ENCODE measurements around the gene DPF3. TPM values are rescaled to one million over a fixed set of nuclear protein-coding genes. Genes with fewer than 3 reads are reported as not detected.

DPF3 gene
- total RNA-seq, 4 donors from 2014 or later, result 0.39 to 3.4 (median 1.6) TPM

GRCh38 chr14:72610096-72610830 lies 283.6 kb downstream of the DPF3 start:
- H3K4me3 ChIP-seq, result no peak overlapping the region
- H3K27ac ChIP-seq, result no peak overlapping the region
- H3K36me3 ChIP-seq, result no peaks in the 10 kb centered on the region
- H3K9me3 ChIP-seq, result no peaks in the 10 kb centered on the region
- H3K4me1 ChIP-seq, result peaks cover 8% of the 10 kb centered on the region
- no peaks in the 10 kb centered on the region for H3K27me3 ChIP-seq
- WGBS, result 87% methylated on average over 12 of the region's 12 CpGs
- TF ChIP-seq POLR2AphosphoS5 (IDR thresholded peaks at IDR 0.05) (no peak), POLR2A (IDR thresholded peaks at IDR 0.05) (no peak), EP300 (IDR thresholded peaks at IDR 0.05) (no peak), CTCF (IDR thresholded peaks at IDR 0.05) (no peak)
- peak; percentile 25 to 60 for DNase-seq (ENCODE audit: low spot score in 2 of 2)

GRCh38 chr14:72609205-72609916 lies 284.5 kb downstream of the DPF3 start:
- TF ChIP-seq EP300 (IDR thresholded peaks at IDR 0.05) (no peak), POLR2AphosphoS5 (IDR thresholded peaks at IDR 0.05) (no peak), POLR2A (IDR thresholded peaks at IDR 0.05) (no peak), CTCF (IDR thresholded peaks at IDR 0.05) (no peak)

GRCh38 chr14:72608391-72609204 lies 285.3 kb downstream of the DPF3 start:
- Histone ChIP-seq H3K9me3 (no peaks in the 10 kb centered on the region), H3K27me3 (no peaks in the 10 kb centered on the region), H3K27ac (no peak overlapping the region), H3K4me3 (no peak overlapping the region), H3K36me3 (no peaks in the 10 kb centered on the region), H3K4me1 (peaks cover 3% of the 10 kb centered on the region)
- TF ChIP-seq CTCF (IDR thresholded peaks at IDR 0.05), result no peak
- no peak for TF ChIP-seq POLR2A (IDR thresholded peaks at IDR 0.05)
- 86% methylated on average over 7 of the region's 8 CpGs for WGBS
- DNase-seq (ENCODE audit: low spot score in 2 of 2), result no peak

More at GRCh38 chr14:72609205-72609916, 284.5 kb downstream of the DPF3 start:
- WGBS, result 84% methylated on average over 12 of the region's 12 CpGs
- Histone ChIP-seq H3K4me3 (no peak overlapping the region), H3K27me3 (no peaks in the 10 kb centered on the region), H3K9me3 (no peaks in the 10 kb centered on the region), H3K36me3 (no peaks in the 10 kb centered on the region), H3K4me1 (peaks cover 3% of the 10 kb centered on the region), H3K27ac (no peak overlapping the region)
- DNase-seq (ENCODE audit: low spot score in 2 of 2), result peak; percentile 27 to 44

- Histone ChIP-seq H3K4me1 (no peaks in the 10 kb centered on the region), H3K36me3 (no peaks in the 10 kb centered on the region), H3K9me3 (no peaks in the 10 kb centered on the region), H3K27me3 (no peaks in the 10 kb centered on the region), H3K4me3 (no peak overlapping the region), H3K27ac (no peak overlapping the region)
- DNase-seq (ENCODE audit: low spot score in 2 of 2), result peak in 1 of 2 donors; percentile 38
- 90% methylated on average over 12 of the region's 12 CpGs for WGBS
- TF ChIP-seq POLR2AphosphoS5 (IDR thresholded peaks at IDR 0.05) (no peak), POLR2A (IDR thresholded peaks at IDR 0.05) (no peak), CTCF (IDR thresholded peaks at IDR 0.05) (no peak), EP300 (IDR thresholded peaks at IDR 0.05) (no peak)
Observed at GRCh38 chr14:72607386-72608130, 286.3 kb downstream of the DPF3 start.

All from suprapubic skin (tissue), 4 donors.